Ectodermal cell (in vitro differentiated cells): ENCODE results near the gene CACNA1B.

Experiments used
- H3K27ac ChIP-seq: 2 replicates; pipeline ENCODE4 v1.7.0; 2013; ENCODE audit warnings: mild to moderate bottlenecking, low read depth, low read length; ENCODE audit not compliant: insufficient read depth, poor library complexity, severe bottlenecking
- H3K27me3 ChIP-seq: 2 replicates; pipeline ENCODE4 v1.7.0; 2013; ENCODE audit warnings: mild to moderate bottlenecking, low read length; ENCODE audit not compliant: insufficient read depth, control insufficient read depth, poor library complexity, severe bottlenecking
- H3K36me3 ChIP-seq: one replicate; pipeline ENCODE4 v1.7.0; 2013; ENCODE audit warnings: low read length; ENCODE audit not compliant: control insufficient read depth, insufficient read depth
- H3K4me1 ChIP-seq: one replicate; pipeline ENCODE4 v1.7.0; 2013; ENCODE audit warnings: low read length; ENCODE audit not compliant: control insufficient read depth, insufficient read depth
- H3K4me3 ChIP-seq: 2 replicates; pipeline ENCODE4 v1.7.0; 2013; ENCODE audit warnings: low read depth, low read length, control low read depth; ENCODE audit not compliant: insufficient read depth
- H3K9me3 ChIP-seq: 2 replicates; pipeline ENCODE4 v1.7.0; 2013; ENCODE audit warnings: mild to moderate bottlenecking, low read length, moderate library complexity; ENCODE audit not compliant: control insufficient read depth
- WGBS, 2 experiments: methylation state at CpG; one replicate each; pipeline ENCODE4 v1.1.7; 2013; ENCODE audit warnings: missing lambda C conversion rate in 2 of 2; 5-methylcytosine and 5-hydroxymethylcytosine counted together

Gene CACNA1B

GRCh38 chr9:137907776-137908175, 30.2 kb downstream of the CACNA1B start:
- 92 to 97% methylated on average over 10 of the region's 10 CpGs for WGBS, 2 experiments
- Histone ChIP-seq H3K27me3 (no peaks in the 10 kb centered on the region), H3K36me3 (no peaks in the 10 kb centered on the region), H3K4me1 (no peaks in the 10 kb centered on the region), H3K9me3 (no peaks in the 10 kb centered on the region), H3K27ac (no peak overlapping the region), H3K4me3 (no peak overlapping the region)

GRCh38 chr9:137912671-137913070, 35.1 kb downstream of the CACNA1B start:
- H3K27me3 ChIP-seq: no peaks in the 10 kb centered on the region
- no peaks in the 10 kb centered on the region for H3K9me3 ChIP-seq
- H3K4me3 ChIP-seq: no peak overlapping the region
- no peaks in the 10 kb centered on the region for H3K36me3 ChIP-seq
- 84 to 92% methylated on average over 3 of the region's 3 CpGs for WGBS, 2 experiments
- H3K27ac ChIP-seq: no peak overlapping the region
- no peaks in the 10 kb centered on the region for H3K4me1 ChIP-seq

GRCh38 chr9:137913132-137913531, 35.5 kb downstream of the CACNA1B start:
- WGBS, 2 experiments: 90 to 92% methylated on average over 7 of the region's 7 CpGs
- no peaks in the 10 kb centered on the region for H3K4me1 ChIP-seq

GRCh38 chr9:137913771-137914767, 36.5 kb downstream of the CACNA1B start:
- no peak overlapping the region for H3K4me3 ChIP-seq
- H3K36me3 ChIP-seq: no peaks in the 10 kb centered on the region
- no peaks in the 10 kb centered on the region for H3K9me3 ChIP-seq
- no peaks in the 10 kb centered on the region for H3K27me3 ChIP-seq
- peaks cover 5% of the 10 kb centered on the region for H3K4me1 ChIP-seq
- 79 to 80% methylated on average over 5 of the region's 5 CpGs for WGBS, 2 experiments
- no peak overlapping the region for H3K27ac ChIP-seq

More at GRCh38 chr9:137913132-137913531, 35.5 kb downstream of the CACNA1B start:
- H3K27ac ChIP-seq: no peak overlapping the region
- no peaks in the 10 kb centered on the region for H3K27me3 ChIP-seq
- H3K9me3 ChIP-seq: no peaks in the 10 kb centered on the region
- no peaks in the 10 kb centered on the region for H3K36me3 ChIP-seq
- no peak overlapping the region for H3K4me3 ChIP-seq

GRCh38 chr9:137916540-137916939, 39.0 kb downstream of the CACNA1B start:
- 92 to 93% methylated on average over 11 of the region's 11 CpGs for WGBS, 2 experiments
- H3K4me3 ChIP-seq: no peak overlapping the region
- H3K27ac ChIP-seq: no peak overlapping the region
- H3K9me3 ChIP-seq: no peaks in the 10 kb centered on the region
- no peaks in the 10 kb centered on the region for H3K36me3 ChIP-seq
- no peaks in the 10 kb centered on the region for H3K27me3 ChIP-seq
- peaks cover 7% of the 10 kb centered on the region for H3K4me1 ChIP-seq

- no peaks in the 10 kb centered on the region for H3K27me3 ChIP-seq
- H3K4me3 ChIP-seq: no peak overlapping the region
- H3K36me3 ChIP-seq: no peaks in the 10 kb centered on the region
- H3K27ac ChIP-seq: no peak overlapping the region
- 93% methylated on average over 8 of the region's 8 CpGs for WGBS, 2 experiments
- no peaks in the 10 kb centered on the region for H3K9me3 ChIP-seq
- peaks cover 7% of the 10 kb centered on the region for H3K4me1 ChIP-seq
Observed at GRCh38 chr9:137917116-137917515, 39.5 kb downstream of the CACNA1B start.

- WGBS, 2 experiments: 93 to 94% methylated on average over 13 of the region's 13 CpGs
- Histone ChIP-seq H3K27ac (no peak overlapping the region), H3K4me1 (peaks cover 7% of the 10 kb centered on the region), H3K4me3 (no peak overlapping the region), H3K9me3 (no peaks in the 10 kb centered on the region), H3K27me3 (no peaks in the 10 kb centered on the region), H3K36me3 (no peaks in the 10 kb centered on the region)
Observed at GRCh38 chr9:137917795-137918194, 40.2 kb downstream of the CACNA1B start.

- Histone ChIP-seq H3K9me3 (no peaks in the 10 kb centered on the region), H3K27ac (no peak overlapping the region), H3K36me3 (no peaks in the 10 kb centered on the region), H3K27me3 (no peaks in the 10 kb centered on the region), H3K4me1 (peaks cover 7% of the 10 kb centered on the region), H3K4me3 (no peak overlapping the region)
- 88 to 90% methylated on average over 9 of the region's 9 CpGs for WGBS, 2 experiments
Observed at GRCh38 chr9:137918331-137919094, 40.9 kb downstream of the CACNA1B start.

- WGBS, 2 experiments: 93 to 95% methylated on average over 9 of the region's 9 CpGs
- Histone ChIP-seq H3K36me3 (no peaks in the 10 kb centered on the region), H3K9me3 (no peaks in the 10 kb centered on the region), H3K27me3 (no peaks in the 10 kb centered on the region), H3K4me1 (peaks cover 7% of the 10 kb centered on the region), H3K4me3 (no peak overlapping the region), H3K27ac (no peak overlapping the region)
Observed at GRCh38 chr9:137919095-137919465, 41.5 kb downstream of the CACNA1B start.

GRCh38 chr9:137919649-137920141, 42.1 kb downstream of the CACNA1B start:
- Histone ChIP-seq H3K36me3 (no peaks in the 10 kb centered on the region), H3K4me1 (peaks cover 7% of the 10 kb centered on the region), H3K9me3 (no peaks in the 10 kb centered on the region), H3K27me3 (no peaks in the 10 kb centered on the region), H3K27ac (no peak overlapping the region), H3K4me3 (no peak overlapping the region)
- WGBS, 2 experiments: 70 to 78% methylated on average over 15 of the region's 15 CpGs
